Measurements from ENCODE around the gene MYLK.
"Not testable (repeated sequence)": the region's sequence is repeated elsewhere in the genome, so short reads cannot be mapped to it uniquely, and the experiment has no call there.

Gene MYLK, protein sequence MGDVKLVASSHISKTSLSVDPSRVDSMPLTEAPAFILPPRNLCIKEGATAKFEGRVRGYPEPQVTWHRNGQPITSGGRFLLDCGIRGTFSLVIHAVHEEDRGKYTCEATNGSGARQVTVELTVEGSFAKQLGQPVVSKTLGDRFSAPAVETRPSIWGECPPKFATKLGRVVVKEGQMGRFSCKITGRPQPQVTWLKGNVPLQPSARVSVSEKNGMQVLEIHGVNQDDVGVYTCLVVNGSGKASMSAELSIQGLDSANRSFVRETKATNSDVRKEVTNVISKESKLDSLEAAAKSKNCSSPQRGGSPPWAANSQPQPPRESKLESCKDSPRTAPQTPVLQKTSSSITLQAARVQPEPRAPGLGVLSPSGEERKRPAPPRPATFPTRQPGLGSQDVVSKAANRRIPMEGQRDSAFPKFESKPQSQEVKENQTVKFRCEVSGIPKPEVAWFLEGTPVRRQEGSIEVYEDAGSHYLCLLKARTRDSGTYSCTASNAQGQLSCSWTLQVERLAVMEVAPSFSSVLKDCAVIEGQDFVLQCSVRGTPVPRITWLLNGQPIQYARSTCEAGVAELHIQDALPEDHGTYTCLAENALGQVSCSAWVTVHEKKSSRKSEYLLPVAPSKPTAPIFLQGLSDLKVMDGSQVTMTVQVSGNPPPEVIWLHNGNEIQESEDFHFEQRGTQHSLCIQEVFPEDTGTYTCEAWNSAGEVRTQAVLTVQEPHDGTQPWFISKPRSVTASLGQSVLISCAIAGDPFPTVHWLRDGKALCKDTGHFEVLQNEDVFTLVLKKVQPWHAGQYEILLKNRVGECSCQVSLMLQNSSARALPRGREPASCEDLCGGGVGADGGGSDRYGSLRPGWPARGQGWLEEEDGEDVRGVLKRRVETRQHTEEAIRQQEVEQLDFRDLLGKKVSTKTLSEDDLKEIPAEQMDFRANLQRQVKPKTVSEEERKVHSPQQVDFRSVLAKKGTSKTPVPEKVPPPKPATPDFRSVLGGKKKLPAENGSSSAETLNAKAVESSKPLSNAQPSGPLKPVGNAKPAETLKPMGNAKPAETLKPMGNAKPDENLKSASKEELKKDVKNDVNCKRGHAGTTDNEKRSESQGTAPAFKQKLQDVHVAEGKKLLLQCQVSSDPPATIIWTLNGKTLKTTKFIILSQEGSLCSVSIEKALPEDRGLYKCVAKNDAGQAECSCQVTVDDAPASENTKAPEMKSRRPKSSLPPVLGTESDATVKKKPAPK (N-terminal part only)

DNA sequence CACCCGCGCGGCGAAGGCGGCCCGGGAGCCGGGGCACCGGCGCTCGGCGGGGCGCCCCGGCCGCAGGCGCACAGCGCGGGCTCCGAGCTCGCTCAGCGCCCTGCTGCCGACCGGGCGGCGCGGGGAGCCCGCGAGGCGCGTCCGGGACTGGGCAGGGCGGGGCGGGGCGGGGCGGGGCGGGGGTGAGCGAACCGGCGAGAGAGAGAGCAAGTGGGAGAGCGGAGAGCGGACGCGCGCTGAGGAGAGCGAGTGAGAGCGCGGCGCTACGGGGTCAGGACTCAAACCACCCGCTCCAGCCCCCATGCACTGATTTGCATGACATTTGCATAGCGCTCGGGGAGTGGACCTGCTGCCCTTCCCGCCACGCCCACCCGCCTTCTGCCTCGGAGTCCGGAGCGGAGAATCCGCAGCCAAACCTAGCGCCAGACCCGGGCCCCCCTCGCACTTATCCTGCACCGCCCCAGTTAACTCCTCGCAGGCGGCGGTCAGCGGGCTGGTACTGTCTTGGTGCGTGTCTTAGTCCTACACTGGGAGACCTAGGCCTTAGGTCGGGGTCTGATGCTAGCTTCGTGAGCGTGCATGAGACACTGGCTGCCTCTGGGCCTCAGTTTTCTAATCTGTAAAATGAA lies at the start of gene MYLK:
Gene MYLK, minus strand, starts transcription at position 130 of the 629 bp plus-strand sequence. CDS start 90,491 bp downstream, outside the sequence.
- DNase-seq (ENCODE audit: low read depth, low spot score) = no peak

DNA sequence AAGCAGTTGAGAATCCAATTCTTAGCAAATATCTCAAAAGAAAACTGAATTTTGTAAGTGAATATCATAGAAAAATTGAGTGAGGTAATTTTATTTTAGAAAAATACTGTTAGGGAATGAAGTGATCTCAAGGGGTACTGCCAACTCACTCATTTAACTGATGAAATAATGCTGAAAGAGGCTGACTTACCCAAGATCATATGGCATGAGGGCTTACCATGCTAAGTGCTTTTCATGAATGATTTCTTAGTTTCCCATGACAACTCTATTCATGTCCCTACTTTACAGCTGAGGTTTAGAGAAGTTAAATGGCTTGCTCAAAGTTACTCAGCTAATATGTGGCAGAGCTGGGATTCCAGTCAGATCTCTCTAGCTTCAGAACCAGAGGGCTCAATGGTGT lies 46.3 kb upstream of the MYLK start:
- no peak for DNase-seq (ENCODE audit: low read depth, low spot score)

DNA sequence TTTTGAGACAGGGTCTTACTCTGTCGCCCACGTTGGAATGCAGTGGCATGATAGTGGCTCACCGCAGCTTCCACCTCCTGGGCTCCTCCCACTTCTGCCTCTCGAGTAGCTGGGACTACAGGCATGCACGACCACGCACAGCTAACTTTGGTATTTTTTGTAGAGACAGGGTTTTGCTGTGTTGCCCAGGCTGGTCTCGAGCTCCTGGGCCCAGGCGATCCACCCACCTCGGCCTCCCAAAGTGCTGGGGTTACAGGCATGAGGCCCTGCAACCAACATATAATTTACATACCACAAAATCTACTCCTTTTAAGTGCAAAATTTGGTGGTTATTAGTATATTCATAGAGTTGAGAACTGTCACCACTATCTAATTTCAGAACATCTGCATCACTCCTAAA lies 45.2 kb upstream of the MYLK start:
- DNase-seq (ENCODE audit: low read depth, low spot score) = no peak

DNA sequence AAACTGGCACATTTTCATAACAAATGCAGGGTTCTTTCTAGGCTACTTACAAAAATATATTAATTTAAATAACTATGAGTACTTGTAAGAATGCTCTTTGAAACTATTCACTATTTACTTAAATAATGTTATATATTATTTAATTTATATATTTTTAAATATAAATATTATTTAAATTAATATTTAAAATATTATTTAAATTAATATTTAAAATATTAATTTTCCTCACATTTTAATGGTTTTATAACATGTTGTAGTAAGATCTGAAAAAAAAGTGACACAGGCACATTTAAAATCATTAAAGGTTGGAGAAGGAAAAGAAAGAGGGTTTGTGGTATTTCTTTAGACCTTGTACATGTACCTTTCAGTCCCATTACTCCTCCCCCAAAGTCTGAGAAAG lies 42.3 kb upstream of the MYLK start:
- DNase-seq (ENCODE audit: low read depth, low spot score) = no peak

DNA sequence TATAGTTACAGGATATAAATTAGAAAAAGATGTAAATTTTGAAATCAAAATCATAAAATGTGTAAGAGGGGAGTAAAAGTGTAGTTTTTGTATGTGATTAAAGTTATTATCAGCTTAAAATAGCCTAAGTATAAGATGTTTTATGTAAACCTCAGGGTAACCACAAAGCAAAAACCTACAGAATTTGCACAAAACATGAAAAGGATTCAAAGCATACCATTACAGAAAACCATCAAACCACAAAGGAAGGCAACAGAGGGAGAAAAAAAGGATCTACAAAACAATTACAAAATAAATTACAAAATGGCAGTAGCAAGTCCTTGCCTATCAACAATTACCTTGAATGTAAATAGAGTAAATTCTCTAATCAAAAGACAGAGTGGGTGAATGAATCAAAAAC lies 36.7 kb upstream of the MYLK start:
- no peak for DNase-seq (ENCODE audit: low read depth, low spot score)

DNA sequence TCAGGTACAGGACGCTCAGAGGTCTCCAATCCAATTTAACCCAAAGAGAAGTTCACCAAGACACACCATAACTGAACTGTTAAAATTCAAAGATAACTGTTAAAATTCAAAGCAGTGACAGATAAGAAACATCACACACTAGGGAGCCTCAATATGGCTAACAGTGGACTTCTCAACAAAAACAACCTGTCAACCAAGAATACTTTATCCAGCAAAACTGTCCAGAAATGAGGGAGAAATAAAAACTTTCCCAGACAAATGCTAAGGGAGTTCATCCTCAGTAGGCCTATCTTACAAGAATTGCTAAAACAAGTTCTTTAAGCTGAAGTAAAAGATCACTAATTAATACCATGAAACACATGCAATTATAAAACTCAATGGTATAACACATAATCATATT lies 36.3 kb upstream of the MYLK start:
- DNase-seq (ENCODE audit: low read depth, low spot score) = no peak

DNA sequence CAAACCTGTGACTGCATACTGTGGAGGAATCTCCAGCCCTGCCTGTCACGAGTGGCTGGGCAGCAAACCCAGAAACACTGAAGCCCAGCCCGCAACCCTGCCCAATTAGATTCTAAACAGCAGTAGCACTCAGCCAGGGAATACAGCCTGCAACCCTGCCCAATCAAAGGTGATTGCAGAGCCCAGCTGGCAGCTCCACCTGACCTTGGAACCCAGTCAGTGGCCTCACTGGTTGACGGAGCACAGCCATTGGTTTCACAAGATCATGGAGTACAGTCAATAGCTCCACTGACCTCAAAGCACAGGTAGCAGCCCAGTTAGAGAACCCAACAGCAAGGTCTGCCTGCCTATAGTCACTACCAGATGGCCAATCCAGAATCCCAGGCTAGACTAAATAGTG lies 35.2 kb upstream of the MYLK start:
- no peak for DNase-seq (ENCODE audit: low read depth, low spot score)

DNA sequence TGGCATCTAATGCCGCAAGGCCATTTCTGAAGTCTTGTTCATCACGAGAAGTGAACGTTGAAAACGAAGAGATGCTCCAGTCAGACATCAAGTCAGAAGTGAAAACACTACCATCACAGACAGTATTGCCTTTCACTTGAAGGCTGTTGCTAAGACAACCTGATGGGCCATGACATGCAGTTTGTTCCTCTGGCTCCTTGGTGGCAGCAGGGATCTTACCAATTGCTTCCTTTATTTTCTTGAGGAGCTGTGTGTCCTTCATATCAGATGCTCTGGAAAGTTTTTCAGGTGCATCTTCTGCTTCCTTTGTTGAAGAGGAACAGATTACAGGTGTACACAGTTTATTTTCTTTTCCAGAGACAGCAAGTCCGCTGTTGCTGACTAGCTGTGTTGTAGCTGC lies 30.7 kb upstream of the MYLK start:
- DNase-seq (ENCODE audit: low read depth, low spot score) = no peak

DNA sequence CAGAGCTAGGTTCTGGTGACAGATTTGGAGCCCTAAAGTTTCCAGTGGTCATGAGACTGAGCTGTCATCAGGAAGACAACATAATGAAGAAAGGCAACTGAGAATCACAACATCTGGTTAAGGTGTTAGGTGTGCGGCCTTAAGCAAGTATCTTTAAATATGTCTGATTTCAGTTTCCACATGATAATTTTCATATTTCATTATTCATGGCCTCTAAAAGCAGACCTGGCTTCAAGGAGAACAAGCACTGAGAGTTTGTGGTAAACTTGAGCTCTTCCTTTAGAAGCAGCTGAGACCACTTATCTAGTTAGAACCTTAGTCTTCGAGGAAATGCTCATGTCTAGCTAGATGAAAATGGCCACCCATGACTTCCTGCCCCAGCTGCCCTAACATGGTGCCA lies 25.7 kb upstream of the MYLK start:
- no peak for DNase-seq (ENCODE audit: low read depth, low spot score)

DNA sequence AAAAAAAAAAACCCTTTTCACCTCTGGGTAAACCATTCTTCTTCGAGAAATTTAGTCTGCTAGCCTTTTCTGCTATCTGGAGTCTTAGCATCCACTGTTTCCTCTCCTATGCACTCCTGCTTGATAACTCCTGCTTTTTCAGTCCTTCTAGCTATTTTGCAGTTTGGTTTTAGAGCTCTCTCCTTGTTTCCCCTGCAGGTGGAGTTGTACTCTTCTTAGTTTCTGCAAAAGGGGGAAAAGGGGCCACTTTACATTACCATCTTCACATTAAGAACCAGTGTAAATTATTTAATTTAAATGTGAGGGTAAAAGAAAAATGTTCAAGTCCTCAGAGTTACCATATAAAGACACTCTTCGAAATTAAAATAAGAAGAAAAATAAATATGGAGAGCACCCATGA lies 23.6 kb upstream of the MYLK start:
- DNase-seq (ENCODE audit: low read depth, low spot score) = no peak

DNA sequence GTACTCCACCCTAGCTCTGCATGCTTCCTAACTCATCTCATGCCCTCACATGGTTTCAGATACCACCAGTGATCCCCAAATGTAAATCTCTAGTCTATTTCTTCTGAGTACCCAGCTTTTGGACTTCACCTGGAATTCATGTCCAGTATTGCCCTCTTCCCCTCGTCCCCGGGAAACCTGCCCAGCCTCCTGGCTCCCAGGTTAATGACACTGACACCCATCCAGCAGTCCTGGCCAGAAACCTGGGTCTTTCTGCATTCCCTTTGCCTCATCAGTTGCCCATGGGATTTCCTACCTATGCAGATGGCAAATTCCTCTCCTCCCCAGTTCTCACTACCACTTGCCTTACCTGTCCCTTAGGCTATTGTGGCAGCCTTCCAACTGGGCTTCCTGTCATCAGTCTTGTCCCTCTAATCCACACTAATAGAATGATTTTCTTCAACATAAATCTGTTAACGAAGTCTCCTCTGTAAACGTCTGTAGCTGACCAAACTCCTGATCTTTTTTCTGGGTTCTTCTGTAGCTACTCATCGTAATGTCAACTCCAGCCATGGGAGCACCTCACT lies 15.3 kb upstream of the MYLK start:
- no peak for DNase-seq (ENCODE audit: low read depth, low spot score)

DNA sequence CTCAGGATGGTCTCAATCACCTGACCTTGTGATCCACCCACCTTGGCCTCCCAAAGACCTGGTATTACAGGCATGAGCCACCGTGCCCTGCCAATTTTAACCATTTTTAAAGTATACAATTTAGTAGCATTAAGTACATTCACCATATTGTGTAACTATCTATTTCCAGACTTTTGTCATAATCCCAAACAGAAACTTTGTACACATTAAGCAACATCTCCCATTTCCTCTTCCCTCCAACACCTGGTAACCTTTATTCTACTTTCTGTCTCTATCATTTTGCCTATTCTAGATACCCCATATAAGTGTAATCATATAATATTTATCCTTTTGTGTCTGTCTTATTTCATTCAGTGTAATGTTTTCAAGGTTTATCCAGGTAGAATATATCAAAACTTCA lies 8.9 kb upstream of the MYLK start:
- no peak for DNase-seq (ENCODE audit: low read depth, low spot score)

DNA sequence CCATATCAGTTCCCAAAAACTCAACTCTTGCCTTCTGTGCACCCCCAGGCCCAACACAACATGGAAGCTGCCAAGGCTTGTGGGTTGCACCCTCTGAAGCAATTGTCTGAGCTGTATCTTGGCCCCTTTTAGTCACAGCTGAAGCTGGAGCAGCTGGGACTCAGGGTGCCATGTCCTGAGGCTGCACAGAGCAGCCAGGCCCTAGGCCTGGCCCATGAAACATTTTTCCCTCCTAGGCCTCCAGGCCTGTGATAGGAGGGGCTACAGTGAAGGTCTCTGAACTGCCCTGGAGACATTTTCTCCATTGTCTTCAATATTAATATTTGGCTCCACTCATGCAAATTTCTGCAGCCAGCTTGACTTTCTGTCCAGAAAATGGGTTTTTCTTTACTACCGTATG lies 8.1 kb upstream of the MYLK start:
- no peak for DNase-seq (ENCODE audit: low read depth, low spot score)

DNA sequence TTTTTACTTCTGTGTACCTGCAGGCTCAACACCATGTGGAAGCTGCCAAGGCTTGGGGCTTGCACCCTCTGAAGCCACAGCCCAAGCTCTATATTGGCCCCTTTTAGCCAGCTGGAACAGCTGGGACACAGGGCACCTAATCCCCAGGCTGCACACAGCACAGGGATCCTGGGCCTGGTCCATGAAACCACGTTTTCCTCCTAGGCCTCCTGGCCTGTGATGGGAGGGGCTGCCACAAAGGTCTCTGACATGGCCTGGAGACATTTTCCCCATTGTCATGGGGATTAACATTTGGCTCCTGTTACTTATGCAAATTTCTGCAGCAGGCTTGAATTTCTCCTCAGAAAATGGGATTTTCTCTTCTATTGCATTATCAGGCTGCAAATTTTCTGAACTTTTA lies 6.9 kb upstream of the MYLK start:
- DNase-seq (ENCODE audit: low read depth, low spot score) = not testable (repeated sequence)

DNA sequence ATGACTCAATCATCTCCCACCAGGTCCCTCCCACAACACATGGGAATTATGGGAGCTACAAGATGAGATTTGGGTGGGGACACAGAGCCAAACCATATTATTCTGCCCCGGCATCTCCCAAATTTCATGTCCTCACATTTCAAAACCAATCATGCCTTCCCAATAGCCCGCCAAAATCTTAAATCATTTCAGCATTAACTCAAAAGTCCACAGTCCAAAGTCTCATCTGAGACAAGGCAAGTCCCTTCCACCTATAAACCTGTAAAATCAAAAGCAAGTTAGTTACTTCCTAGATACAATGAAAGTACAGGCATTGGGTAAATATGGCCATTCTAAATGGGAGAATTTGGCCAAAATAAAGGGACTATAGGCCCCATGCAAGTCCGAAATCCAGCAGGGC lies 6.0 kb upstream of the MYLK start:
- DNase-seq (ENCODE audit: low read depth, low spot score) = not testable (repeated sequence)

DNA sequence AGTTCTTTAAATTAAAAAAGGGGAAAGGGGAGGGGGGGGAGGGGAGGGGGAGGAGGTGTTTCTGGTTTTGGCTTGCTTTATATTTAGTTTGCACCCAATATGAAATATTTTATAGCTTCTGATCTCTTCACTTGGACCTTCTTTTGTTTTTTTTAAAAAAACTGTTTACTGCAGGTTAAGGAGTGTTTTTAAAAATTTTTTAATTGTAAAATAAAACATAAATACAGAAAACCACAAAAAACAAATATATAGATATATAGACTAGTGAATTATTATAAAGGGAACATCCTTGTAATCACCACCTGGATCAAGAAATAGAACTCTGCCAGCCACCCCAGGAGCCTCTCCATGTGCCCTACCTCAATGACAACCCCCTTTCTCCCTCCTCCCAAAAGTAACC lies 861 bp upstream of the MYLK start:
- no peak for DNase-seq (ENCODE audit: low read depth, low spot score)

DNA sequence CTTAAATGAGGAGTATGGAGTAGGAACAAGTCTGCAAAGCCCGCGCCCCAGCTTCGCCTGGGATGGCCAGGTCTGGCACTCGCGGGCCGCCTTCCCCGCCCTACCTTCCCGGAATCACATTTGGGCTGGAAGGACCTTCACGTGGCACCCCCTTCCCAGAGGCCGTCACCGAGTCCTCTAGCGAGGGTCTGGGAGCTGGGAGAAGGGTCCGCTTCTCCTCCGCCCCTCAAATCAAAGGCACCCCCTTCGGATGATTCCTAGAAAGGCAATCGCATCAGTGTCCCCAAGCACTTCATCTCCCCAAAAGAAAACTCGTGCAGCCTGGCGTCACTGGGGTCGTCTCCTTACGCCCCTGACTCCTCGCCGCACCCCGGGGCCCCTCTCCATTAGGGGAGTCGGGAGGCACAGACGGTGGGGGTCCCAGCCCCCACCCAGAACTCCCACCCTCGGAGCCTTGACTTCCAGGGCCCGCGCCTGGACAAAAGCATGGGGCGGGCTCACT lies 380 bp downstream of the MYLK start:
- no peak for DNase-seq (ENCODE audit: low read depth, low spot score)

DNA sequence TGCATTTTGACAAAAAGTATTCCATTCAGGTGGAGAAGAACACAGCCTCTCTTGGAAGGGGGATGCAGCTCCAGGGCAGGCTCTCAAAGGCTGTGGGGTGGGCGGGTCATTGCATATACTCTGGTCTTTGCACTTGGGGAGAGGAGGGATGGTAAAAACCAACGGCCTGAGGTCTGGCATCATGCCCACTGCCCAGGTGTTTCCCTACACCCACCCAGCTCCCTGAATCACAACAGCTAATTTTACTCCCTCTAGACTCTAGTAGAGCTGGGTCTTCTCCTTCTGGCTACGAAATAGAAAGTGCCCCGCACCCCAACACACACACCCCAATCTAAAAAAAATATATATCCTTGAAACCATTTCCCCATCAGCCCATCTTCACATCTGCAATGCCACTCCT lies 1.0 kb downstream of the MYLK start:
- no peak for DNase-seq (ENCODE audit: low read depth, low spot score)

DNA sequence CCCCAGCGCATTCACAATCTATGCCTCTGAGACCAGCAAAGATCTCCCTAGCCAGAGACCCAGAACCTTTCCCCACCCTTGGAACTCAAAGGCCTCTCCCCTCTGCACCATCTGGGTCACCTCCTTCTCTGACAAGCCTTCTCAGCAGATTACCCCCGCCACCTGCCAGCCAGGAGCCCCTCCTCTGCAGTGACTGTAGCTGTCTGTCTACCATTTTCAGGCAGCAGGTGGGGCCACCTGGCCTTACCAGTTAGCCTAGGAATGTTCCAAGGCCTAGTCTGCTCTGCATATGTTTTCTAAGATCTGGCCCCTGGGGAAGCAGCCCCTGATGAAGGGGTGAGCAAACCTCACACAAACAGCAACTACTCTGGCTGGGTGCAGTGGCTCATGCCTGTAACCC lies 2.4 kb downstream of the MYLK start:
- DNase-seq (ENCODE audit: low read depth, low spot score) = no peak

DNA sequence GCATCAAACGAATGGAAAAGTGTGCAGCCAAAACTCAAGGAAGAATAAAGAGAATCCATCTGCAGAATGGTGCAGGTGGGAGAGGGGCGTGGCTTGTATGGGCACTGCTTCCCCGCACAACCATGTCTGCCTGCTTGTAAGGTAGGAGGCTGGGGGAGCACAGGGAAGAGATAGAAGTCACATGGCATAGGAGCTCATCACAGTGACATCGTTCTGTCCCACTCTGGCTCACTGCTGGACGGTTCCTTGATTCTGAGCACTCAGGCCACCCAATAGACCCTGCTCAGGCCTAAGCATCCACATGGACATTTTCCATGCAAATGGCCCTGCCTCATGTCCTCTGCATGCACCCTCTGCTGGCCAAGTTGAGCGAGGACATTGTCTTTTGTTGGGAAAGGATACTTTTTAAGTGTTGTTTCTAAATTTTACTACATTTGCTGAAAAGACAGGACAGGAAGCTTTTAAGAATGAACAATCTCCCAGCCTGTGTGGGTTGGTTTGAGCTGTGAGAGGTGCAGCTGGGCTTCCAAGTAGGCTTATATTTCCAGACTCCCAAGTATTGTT lies 3.1 kb downstream of the MYLK start:
- DNase-seq (ENCODE audit: low read depth, low spot score) = no peak

DNA sequence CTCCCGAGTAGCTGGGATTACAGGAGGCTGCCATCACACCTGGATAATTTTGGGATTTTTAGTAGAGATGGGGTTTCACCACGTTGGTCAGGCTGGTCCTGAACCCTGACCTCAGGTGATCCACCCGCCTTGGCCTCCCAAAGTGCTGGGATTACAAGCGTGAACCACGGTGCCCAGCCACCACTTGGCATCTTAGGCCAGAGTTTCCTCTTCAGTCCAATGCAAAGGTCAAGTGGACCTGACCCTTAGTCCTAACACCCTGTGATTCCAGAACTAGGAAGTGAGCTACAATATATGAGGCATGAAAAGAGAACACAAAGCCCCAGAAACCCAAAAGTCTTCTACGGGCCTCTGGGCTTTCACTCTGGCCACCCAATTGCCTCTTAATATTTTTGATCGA lies 5.3 kb downstream of the MYLK start:
- no peak for DNase-seq (ENCODE audit: low read depth, low spot score)

Data from activated CD4-positive, CD25-positive, alpha-beta regulatory T cell treated with anti-CD3 and anti-CD28 coated beads, Interleukin-2, amount 50 U/mL, for 16 hours (primary cell).